ENCODE data around the gene ZNF418.
A peak's percentile ranks its signal among the peaks of the same experiment; 100 is the strongest.

DNA sequence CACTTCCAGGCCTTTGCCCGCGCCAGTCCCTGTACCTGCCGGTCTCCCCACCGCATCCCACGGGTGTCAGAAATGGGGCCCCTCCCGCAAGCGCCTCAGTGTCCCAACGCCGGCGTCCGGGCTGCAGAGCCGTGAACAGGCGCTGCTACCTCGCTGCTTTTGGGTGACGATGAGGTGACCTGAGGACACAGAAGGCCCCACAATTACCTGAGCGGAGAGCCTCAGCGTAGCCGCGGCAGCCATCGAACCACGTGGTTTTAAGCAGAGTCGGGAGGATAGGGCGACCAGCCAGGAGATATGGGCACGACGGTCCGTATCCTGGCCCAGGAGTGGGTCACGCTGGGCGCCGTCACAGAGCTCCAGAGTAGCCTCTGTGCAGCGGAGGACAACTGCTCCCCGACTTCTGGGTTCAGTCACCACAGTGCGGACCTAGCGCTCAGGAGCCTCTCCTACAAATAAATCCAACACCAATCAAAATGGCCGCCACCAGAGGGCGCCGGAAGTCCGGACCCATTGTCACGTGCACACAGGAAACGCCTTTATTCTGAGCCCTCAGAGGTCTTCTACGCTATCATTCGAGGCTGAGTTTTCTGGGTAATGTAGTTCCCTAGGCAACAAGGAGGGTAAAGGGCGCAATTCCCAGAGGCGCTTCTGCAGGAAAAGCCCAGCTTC, 46.5 kb downstream of the ZNF418 start, which contains the start of gene ZNF814:
- no peak for TF ChIP-seq EZH2 (IDR thresholded peaks at IDR 0.05)
- TF ChIP-seq POLR2AphosphoS5 (IDR thresholded peaks at IDR 0.05; ENCODE audit: borderline replicate concordance, low read depth, low read length): peak; percentile 78; the same call in 1 of the 2 replicates
